ENCODE data around the gene SLC9C1.

DNA sequence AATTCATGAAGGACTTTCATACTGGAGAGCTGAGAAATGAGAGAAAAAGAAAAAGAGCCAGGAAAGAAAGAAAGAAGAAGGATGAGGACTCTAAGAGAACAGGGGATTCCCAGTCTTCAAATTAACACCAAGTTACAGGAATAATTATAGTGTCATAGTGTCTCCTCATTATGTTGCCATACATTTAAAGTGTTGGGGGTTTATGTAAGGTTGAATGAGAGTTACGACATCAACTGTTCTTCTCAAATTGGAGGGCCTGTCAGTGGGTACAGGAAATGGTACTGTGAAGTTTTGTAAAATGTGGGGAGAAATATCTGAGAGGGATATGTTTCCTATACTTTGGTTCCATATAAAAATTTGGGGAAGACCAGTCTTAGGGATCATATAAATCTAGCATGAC lies 26.7 kb upstream of the SLC9C1 start:
- TF ChIP-seq CTCF (IDR thresholded peaks at IDR 0.05 in 2 of 3, conservative IDR thresholded peaks at IDR 0.05 in 1 of 3; ENCODE audit: borderline replicate concordance in 1 of 3, insufficient read depth in 1 of 3, low read depth in 2 of 3, low read length in 2 of 3) (no peak), YY1 (IDR thresholded peaks at IDR 0.05; ENCODE audit: extremely low read depth, insufficient replicate concordance, low read depth, low read length) (no peak), POLR2AphosphoS5 (IDR thresholded peaks at IDR 0.05; ENCODE audit: low read depth, low read length) (no peak)

Data from HCT116 (cell line).